IMR-90 (cell line): ENCODE measurements around the gene SPTLC3. TPM values are rescaled to one million over a fixed set of nuclear protein-coding genes. Genes with fewer than 3 reads are reported as not detected.

Source experiments
- ATAC-seq: fragments of 200-7000 bp; cut with Tn5 transposase; 2 replicates; pipeline ENCODE4 v1.9.1; 2020; ENCODE audit warnings: low read depth, mild to moderate bottlenecking, moderate library complexity
- BruUV-seq: library from RNA; stranded (reverse); fragments of 400-500 nt; replicated peaks from 2 replicates; lab custom pipeline; 2021; lab: Mats Ljungman, UMichigan
- CTCF ChIA-PET: fragments of 300-600 bp; formaldehyde crosslinking; extraction: SDS; loops from one replicate; lab custom pipeline; 2021; ENCODE audit warnings: antibody characterized with exemption; lab: Yijun Ruan, JAX
- POLR2A ChIA-PET: fragments of 300-600 bp; sonication (Branson Sonifier 250); formaldehyde crosslinking; loops from one replicate; lab custom pipeline; 2022; ENCODE audit warnings: antibody characterized with exemption; ENCODE audit not compliant: unreplicated experiment; lab: Charles Lee
- DNase-seq: peaks from one replicate; pipeline ENCODE4 v3.0.0; 2013
- H2AFZ ChIP-seq: replicated peaks from 2 replicates; pipeline ENCODE3; 2013; ENCODE audit warnings: low read length, mild to moderate bottlenecking; ENCODE audit not compliant: poor library complexity
- H2AK5ac ChIP-seq: 2 replicates; pipeline ENCODE4 v1.6.1; 2013; ENCODE audit warnings: low read depth, low read length, inconsistent platforms
- H2AK9ac ChIP-seq: replicated peaks from 2 replicates; pipeline ENCODE3; 2013; ENCODE audit warnings: mild to moderate bottlenecking, low read depth, low read length, moderate library complexity; ENCODE audit not compliant: poor library complexity
- H2BK120ac ChIP-seq: 2 replicates; pipeline ENCODE4 v1.6.1; 2013; ENCODE audit warnings: low read depth, low read length, inconsistent platforms
- H2BK15ac ChIP-seq: 3 replicates; pipeline ENCODE4 v1.6.1; 2013; ENCODE audit warnings: low read depth, low read length, inconsistent platforms
- H2BK20ac ChIP-seq: 2 replicates; pipeline ENCODE4 v1.6.1; 2013; ENCODE audit warnings: low read depth, mild to moderate bottlenecking, inconsistent platforms, low read length, moderate library complexity
- H2BK5ac ChIP-seq: 2 replicates; pipeline ENCODE4 v1.6.1; 2013; ENCODE audit warnings: mild to moderate bottlenecking, low read depth, low read length, inconsistent platforms; ENCODE audit not compliant: poor library complexity, severe bottlenecking
- H3K14ac ChIP-seq: replicated peaks from 2 replicates; pipeline ENCODE4 v1.6.1; 2013; ENCODE audit warnings: low read depth, low read length, inconsistent platforms
- H3K18ac ChIP-seq: 2 replicates; pipeline ENCODE4 v1.6.1; 2013; ENCODE audit warnings: low read depth, low read length, control low read depth
- H3K23ac ChIP-seq: 2 replicates; pipeline ENCODE4 v1.6.1; 2013; ENCODE audit warnings: low read depth, low read length, inconsistent platforms
- H3K27ac ChIP-seq: 2 replicates; pipeline ENCODE4 v1.5.1; 2013; ENCODE audit warnings: mild to moderate bottlenecking, control low read depth, low read length; ENCODE audit not compliant: insufficient read depth
- H3K27me3 ChIP-seq: 2 replicates; pipeline ENCODE4 v1.6.1; 2013; ENCODE audit warnings: low read length; ENCODE audit not compliant: control insufficient read depth, insufficient read depth
- H3K36me3 ChIP-seq: 2 replicates; pipeline ENCODE4 v1.6.1; 2013; ENCODE audit warnings: low read length, mixed read lengths; ENCODE audit not compliant: control insufficient read depth, insufficient read depth
- H3K4ac ChIP-seq: 2 replicates; pipeline ENCODE4 v1.6.1; 2013; ENCODE audit warnings: low read depth, low read length, inconsistent platforms
- H3K4me1 ChIP-seq: 2 replicates; pipeline ENCODE4 v1.6.1; 2013; ENCODE audit warnings: low read length, mixed read lengths; ENCODE audit not compliant: control insufficient read depth, insufficient read depth
- H3K4me2 ChIP-seq: 2 replicates; pipeline ENCODE4 v1.6.1; 2013; ENCODE audit warnings: low read depth, mild to moderate bottlenecking, control low read depth, low read length, moderate library complexity
- H3K4me3 ChIP-seq: 2 replicates; pipeline ENCODE4 v1.5.1; 2013; ENCODE audit warnings: low read depth, mild to moderate bottlenecking, control low read depth, low read length, moderate library complexity; ENCODE audit not compliant: insufficient read depth
- H3K56ac ChIP-seq: 2 replicates; pipeline ENCODE4 v1.6.1; 2013; ENCODE audit warnings: low read length, inconsistent platforms; ENCODE audit not compliant: insufficient read depth; ENCODE audit errors: extremely low read depth
- H3K79me1 ChIP-seq, 2 experiments: 2 replicates each; pipeline ENCODE4 v1.6.1; 2013; ENCODE audit warnings: low read length in 2 of 2, inconsistent platforms in 1 of 2, low read depth in 1 of 2
- H3K9ac ChIP-seq: 2 replicates; pipeline ENCODE4 v1.6.1; 2013; ENCODE audit warnings: low read depth, low read length, control low read depth
- H3K9me1 ChIP-seq: 2 replicates; pipeline ENCODE4 v1.6.1; 2013; ENCODE audit warnings: low read length, inconsistent platforms; ENCODE audit not compliant: insufficient read depth
- H3K9me3 ChIP-seq: 2 replicates; pipeline ENCODE4 v1.6.1; 2013; ENCODE audit warnings: low read length; ENCODE audit not compliant: control insufficient read depth, insufficient read depth
- H4K20me1 ChIP-seq: 2 replicates; pipeline ENCODE4 v1.6.1; 2013; ENCODE audit warnings: low read length, inconsistent platforms; ENCODE audit not compliant: insufficient read depth
- H4K5ac ChIP-seq: 2 replicates; pipeline ENCODE4 v1.6.1; 2013; ENCODE audit warnings: mild to moderate bottlenecking, low read depth, low read length, control low read depth
- H4K8ac ChIP-seq, 2 experiments: 2 replicates each; pipeline ENCODE4 v1.6.1; 2013; ENCODE audit warnings: low read depth in 2 of 2, low read length in 2 of 2, control low read depth in 1 of 2, inconsistent platforms in 1 of 2
- H4K91ac ChIP-seq: 2 replicates; pipeline ENCODE4 v1.6.1; 2013; ENCODE audit warnings: low read depth, low read length, inconsistent platforms; ENCODE audit not compliant: insufficient read depth
- BHLHE40 ChIP-seq: fragments of 150-350 bp; IDR thresholded peaks from 2 replicates; pipeline ENCODE4 v1.6.1; 2016; ENCODE audit warnings: mild to moderate bottlenecking, low read depth, low read length
- CEBPB ChIP-seq: IDR thresholded peaks from 2 replicates; pipeline ENCODE4 v1.6.1; 2012; ENCODE audit warnings: low read depth, low read length, improper control_type of control experiment
- CHD1 ChIP-seq: IDR thresholded peaks from 2 replicates; pipeline ENCODE4 v1.6.1; 2012; ENCODE audit warnings: low read depth, low read length, improper control_type of control experiment
- FOS ChIP-seq: fragments of 150-350 bp; IDR thresholded peaks from 2 replicates; pipeline ENCODE4 v1.6.1; 2016; ENCODE audit warnings: low read depth, low read length
- MAFK ChIP-seq: IDR thresholded peaks from 2 replicates; pipeline ENCODE4 v1.6.1; 2012; ENCODE audit warnings: low read depth, low read length, improper control_type of control experiment
- MAZ ChIP-seq: IDR thresholded peaks from 2 replicates; pipeline ENCODE4 v1.6.1; 2012; ENCODE audit warnings: low read depth, mild to moderate bottlenecking, low read length, improper control_type of control experiment, moderate library complexity, borderline replicate concordance
- MXI1 ChIP-seq: IDR thresholded peaks from 2 replicates; pipeline ENCODE4 v1.6.1; 2012; ENCODE audit warnings: low read depth, mild to moderate bottlenecking, low read length, moderate library complexity, borderline replicate concordance
- NFE2L2 ChIP-seq: fragments of 150-350 bp; IDR thresholded peaks from 2 replicates; pipeline ENCODE4 v1.6.1; 2016; ENCODE audit warnings: low read depth, mild to moderate bottlenecking, low read length
- RAD21 ChIP-seq: IDR thresholded peaks from 2 replicates; pipeline ENCODE4 v1.6.1; 2012; ENCODE audit warnings: low read length, improper control_type of control experiment
- RCOR1 ChIP-seq: IDR thresholded peaks from 2 replicates; pipeline ENCODE4 v1.6.1; 2012; ENCODE audit warnings: mild to moderate bottlenecking, low read length, improper control_type of control experiment; ENCODE audit not compliant: insufficient replicate concordance
- RFX5 ChIP-seq: IDR thresholded peaks from 2 replicates; pipeline ENCODE4 v1.8.0; 2012; ENCODE audit warnings: low read depth, mild to moderate bottlenecking, low read length, moderate library complexity
- SMC3 ChIP-seq: fragments of 150-350 bp; IDR thresholded peaks from 2 replicates; pipeline ENCODE4 v1.6.1; 2016; ENCODE audit warnings: low read depth, mild to moderate bottlenecking, antibody characterized with exemption, low read length, moderate library complexity
- WGBS, 2 experiments: methylation state at CpG; one replicate each; pipeline versions ENCODE4 v1.1.5 to v1.1.7; 2013; ENCODE audit warnings: missing lambda C conversion rate in 2 of 2; ENCODE audit not compliant: insufficient read length in 1 of 2; ENCODE audit errors: extremely low coverage in 2 of 2; 5-methylcytosine and 5-hydroxymethylcytosine counted together
- dilution Hi-C: fragments of 300-500 bp; cut with HindIII; formaldehyde crosslinking; loops from one replicate; pipeline ENCODE4 v1.14.3; 2018; ENCODE audit warnings: low sequenced_read_pairs; ENCODE audit not compliant: unreplicated experiment
- in situ Hi-C: fragments of 300-500 bp; cut with MboI; formaldehyde crosslinking; loops from 3 replicates; pipeline ENCODE4 v1.14.3; 2019; ENCODE audit warnings: low sequenced_read_pairs, inconsistent platforms, mixed read lengths
- intact Hi-C: fragments of 100-400 bp; cut with micrococcal nuclease; formaldehyde crosslinking; loops from 2 replicates; pipeline ENCODE4 v1.10.0; 2022
- polyA plus RNA-seq, 3 experiments: library from polyadenylated mRNA; depleted of rRNA; stranded (reverse); fragments of >200 nt; gene quantifications; 2 replicates each; pipeline ENCODE4 v1.2.3, GENCODE V29; 2012; ENCODE audit warnings: low replicate concordance in 1 of 3
- total RNA-seq: library from RNA; depleted of rRNA; stranded (reverse); fragments of >200 nt; gene quantifications from 2 replicates; pipeline ENCODE4 v1.2.3, GENCODE V29; 2012
- TF ChIP-seq, protein P1 (sequence below): conservative IDR thresholded peaks from 2 replicates; pipeline ENCODE4 v1.5.1; 2012; ENCODE audit warnings: mild to moderate bottlenecking, low read depth, low read length, improper control_type of control experiment
- TF ChIP-seq, protein P2 (sequence below): fragments of 150-350 bp; IDR thresholded peaks from 2 replicates; pipeline ENCODE4 v1.6.1; 2017; ENCODE audit warnings: mild to moderate bottlenecking, antibody characterized with exemption, low read length, low read depth
- TF ChIP-seq, protein P3 (sequence below): fragments of 150-350 bp; IDR thresholded peaks from 2 replicates; pipeline ENCODE4 v1.6.1; 2016; ENCODE audit warnings: low read depth, mild to moderate bottlenecking, low read length, moderate library complexity, borderline replicate concordance

Gene SPTLC3
- total and polyA plus RNA-seq, 2 of the 4 experiments (the other 2 are of a cell fraction) = 0.44 to 1.6 TPM

DNA sequence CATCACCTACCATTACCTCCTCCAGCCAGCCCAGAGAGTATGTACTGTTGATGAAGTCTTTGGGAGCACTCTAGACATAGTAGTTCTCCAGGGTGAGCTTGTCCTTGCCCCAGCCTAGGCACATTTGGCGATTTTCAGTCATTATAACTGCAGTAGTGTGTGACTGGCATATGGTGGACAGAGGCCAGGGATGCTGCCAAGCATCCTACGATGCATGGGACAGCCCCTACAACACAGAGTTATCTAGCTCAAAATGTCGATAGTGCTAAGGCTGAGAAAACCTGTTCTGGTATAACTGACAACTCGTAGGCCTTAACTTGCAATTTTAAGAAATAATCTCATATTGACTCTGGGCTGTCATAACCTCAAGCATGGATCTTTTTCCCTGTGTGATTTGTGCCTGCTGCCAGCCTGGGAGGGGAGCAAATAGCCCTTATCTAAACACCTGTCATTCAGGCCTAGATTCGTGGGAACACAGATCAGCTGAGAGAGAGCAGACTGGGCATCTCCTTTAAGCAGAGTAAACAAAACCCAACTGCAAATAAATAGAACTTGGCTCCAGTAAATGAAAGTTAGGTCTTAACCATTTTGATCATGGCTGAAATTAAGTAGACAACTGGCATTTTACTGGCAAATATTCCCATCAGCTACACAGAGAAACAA lies 102.6 kb downstream of the SPTLC3 start:
- no peaks in the 10 kb centered on the region; the same call in 1 of the 2 replicates for H3K9me1 ChIP-seq
- no peak overlapping the region for H3K27ac ChIP-seq
- H4K91ac ChIP-seq = no peak overlapping the region
- dilution Hi-C loops = no loop called here
- H2BK5ac ChIP-seq = no peak overlapping the region
- no peak overlapping the region for H2AK9ac ChIP-seq
- no peak overlapping the region for H2AFZ ChIP-seq
- H3K4me2 ChIP-seq = no peak overlapping the region
- H2BK15ac ChIP-seq = no peak overlapping the region
- no peak overlapping the region for H3K23ac ChIP-seq
- no CpG with 5 or more reads among the region's 5 CpGs for WGBS, 2 experiments
- no peak overlapping the region for H3K4me3 ChIP-seq
- H3K36me3 ChIP-seq = no peaks in the 10 kb centered on the region
- H3K79me1 ChIP-seq = no peaks in the 10 kb centered on the region
- DNase-seq (no peak), ATAC-seq (no peak)
- H4K20me1 ChIP-seq = no peaks in the 10 kb centered on the region
- H3K27me3 ChIP-seq = peaks cover 2% of the 10 kb centered on the region; the same call in 1 of the 2 replicates
- no peaks in the 10 kb centered on the region for H3K4me1 ChIP-seq
- BruUV-seq = no TSS peak
- H4K8ac ChIP-seq = no peak overlapping the region
- H3K9me3 ChIP-seq = no peaks in the 10 kb centered on the region
- in situ Hi-C loops = loop anchor here (10.0 kb wide), 1 partner anchor 433 kb away; no protein-coding TSS in a partner anchor
- ChIA-PET POLR2A (interaction anchor here (0.5 kb wide), 1 partner anchor 291 kb away, joined by 3 read pairs; no protein-coding TSS in a partner anchor), CTCF (interaction anchor here (1.6 kb wide), 1 partner anchor 186 kb away, joined by 3 read pairs; no protein-coding TSS in a partner anchor)
- no peak overlapping the region for H4K5ac ChIP-seq
- H3K9ac ChIP-seq = no peak overlapping the region
- H3K14ac ChIP-seq = no peak overlapping the region
- no peak overlapping the region for H3K4ac ChIP-seq
- no peak overlapping the region for H3K18ac ChIP-seq
- no peak overlapping the region for H3K56ac ChIP-seq
- H2BK120ac ChIP-seq = no peak overlapping the region
- intact Hi-C loops = no loop called here
- H2AK5ac ChIP-seq = no peak overlapping the region
- no peak overlapping the region for H2BK20ac ChIP-seq
- TF ChIP-seq CHD1 (no peak), MXI1 (no peak), CEBPB (no peak), FOS (no peak), MAFK (no peak), NFE2L2 (no peak), SMC3 (no peak), MAZ (no peak), RFX5 (no peak), RAD21 (no peak), RCOR1 (no peak), BHLHE40 (no peak)
- TF ChIP-seq, protein P1, sequence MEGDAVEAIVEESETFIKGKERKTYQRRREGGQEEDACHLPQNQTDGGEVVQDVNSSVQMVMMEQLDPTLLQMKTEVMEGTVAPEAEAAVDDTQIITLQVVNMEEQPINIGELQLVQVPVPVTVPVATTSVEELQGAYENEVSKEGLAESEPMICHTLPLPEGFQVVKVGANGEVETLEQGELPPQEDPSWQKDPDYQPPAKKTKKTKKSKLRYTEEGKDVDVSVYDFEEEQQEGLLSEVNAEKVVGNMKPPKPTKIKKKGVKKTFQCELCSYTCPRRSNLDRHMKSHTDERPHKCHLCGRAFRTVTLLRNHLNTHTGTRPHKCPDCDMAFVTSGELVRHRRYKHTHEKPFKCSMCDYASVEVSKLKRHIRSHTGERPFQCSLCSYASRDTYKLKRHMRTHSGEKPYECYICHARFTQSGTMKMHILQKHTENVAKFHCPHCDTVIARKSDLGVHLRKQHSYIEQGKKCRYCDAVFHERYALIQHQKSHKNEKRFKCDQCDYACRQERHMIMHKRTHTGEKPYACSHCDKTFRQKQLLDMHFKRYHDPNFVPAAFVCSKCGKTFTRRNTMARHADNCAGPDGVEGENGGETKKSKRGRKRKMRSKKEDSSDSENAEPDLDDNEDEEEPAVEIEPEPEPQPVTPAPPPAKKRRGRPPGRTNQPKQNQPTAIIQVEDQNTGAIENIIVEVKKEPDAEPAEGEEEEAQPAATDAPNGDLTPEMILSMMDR = no peak
- TF ChIP-seq, protein P2, sequence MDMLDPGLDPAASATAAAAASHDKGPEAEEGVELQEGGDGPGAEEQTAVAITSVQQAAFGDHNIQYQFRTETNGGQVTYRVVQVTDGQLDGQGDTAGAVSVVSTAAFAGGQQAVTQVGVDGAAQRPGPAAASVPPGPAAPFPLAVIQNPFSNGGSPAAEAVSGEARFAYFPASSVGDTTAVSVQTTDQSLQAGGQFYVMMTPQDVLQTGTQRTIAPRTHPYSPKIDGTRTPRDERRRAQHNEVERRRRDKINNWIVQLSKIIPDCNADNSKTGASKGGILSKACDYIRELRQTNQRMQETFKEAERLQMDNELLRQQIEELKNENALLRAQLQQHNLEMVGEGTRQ = no peak
- TF ChIP-seq, protein P3, sequence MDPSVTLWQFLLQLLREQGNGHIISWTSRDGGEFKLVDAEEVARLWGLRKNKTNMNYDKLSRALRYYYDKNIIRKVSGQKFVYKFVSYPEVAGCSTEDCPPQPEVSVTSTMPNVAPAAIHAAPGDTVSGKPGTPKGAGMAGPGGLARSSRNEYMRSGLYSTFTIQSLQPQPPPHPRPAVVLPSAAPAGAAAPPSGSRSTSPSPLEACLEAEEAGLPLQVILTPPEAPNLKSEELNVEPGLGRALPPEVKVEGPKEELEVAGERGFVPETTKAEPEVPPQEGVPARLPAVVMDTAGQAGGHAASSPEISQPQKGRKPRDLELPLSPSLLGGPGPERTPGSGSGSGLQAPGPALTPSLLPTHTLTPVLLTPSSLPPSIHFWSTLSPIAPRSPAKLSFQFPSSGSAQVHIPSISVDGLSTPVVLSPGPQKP = no peak
